GM18502 (cell line): ENCODE measurements around the gene GID4.

Experiments used
- ATAC-seq: cut with Tn5 transposase; IDR thresholded peaks from one replicate; pipeline ENCODE4 v1.9.1; 2021; ENCODE audit warnings: mild to moderate bottlenecking; ENCODE audit not compliant: unreplicated experiment, poor library complexity

GID4 gene

GRCh38 chr17:18015593-18015992 is 23.6 kb upstream of the GID4 start:
- no peak for ATAC-seq

- ATAC-seq, result no peak
These were observed 22.8 kb upstream of the GID4 start for GRCh38 chr17:18016426-18016825.

- ATAC-seq, result no peak
These were observed 21.2 kb upstream of the GID4 start for GRCh38 chr17:18017958-18018357.

DNA sequence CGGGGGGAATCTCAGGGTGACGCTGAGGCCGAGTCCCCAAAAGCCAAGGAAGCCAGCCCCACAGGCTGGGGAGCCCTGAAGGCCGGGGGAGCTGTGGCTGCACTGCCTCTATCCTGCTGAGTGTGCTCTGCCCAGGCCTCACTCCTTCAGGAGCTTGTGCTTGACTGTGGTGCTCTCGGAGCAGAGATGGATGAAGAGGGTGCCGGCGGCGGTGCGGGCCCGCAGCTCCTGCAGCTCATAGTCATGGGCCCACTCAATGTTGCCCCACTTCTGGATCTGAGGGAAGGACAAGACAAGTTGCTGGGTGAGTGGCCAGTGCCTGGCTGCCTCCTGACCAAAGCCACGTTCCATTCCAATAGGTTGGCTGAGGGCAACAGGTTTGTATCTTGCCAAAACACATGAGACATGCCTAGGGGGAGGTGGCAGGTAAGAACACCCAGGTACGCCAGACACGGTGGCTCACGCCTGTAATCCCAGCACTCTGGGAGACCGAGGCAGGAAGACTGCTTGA is 20.7 kb upstream of the GID4 start:
- ATAC-seq, result no peak

DNA sequence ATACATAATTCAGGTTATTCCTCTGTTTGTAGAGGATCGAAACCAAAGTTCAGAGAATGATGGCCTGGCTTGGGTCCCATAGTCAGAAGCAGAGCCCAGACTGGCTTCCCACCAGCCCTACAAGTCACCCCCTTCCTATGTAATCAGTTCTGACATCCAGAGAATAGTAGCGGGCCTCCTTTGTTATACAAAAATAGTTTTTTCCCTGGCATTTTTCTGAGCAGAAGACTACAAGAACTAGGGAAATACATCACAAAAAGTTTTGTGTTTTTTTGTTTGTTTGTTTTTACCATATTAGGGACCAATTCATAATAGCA is 19.4 kb upstream of the GID4 start:
- no peak for ATAC-seq

DNA sequence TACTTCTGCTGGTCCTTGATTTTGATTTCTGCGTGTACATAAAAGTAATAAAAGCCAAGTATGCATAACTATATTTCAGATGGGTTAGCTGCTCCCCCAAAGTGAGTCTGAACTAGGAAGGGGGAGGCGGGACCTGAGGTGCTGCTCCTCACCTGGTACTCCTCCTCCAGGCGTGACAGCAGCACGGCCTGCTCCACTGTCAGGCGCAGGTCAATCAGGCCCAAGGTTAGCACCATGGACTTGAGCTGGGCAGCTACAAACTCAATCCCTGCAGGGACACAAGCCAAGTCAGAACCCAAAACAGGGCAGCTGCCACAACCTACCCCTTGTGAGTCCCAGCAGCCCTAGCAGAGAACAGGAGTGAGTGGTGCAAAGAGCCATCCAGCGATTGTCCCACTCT is 18.2 kb upstream of the GID4 start:
- no peak for ATAC-seq

- ATAC-seq, result no peak
These were observed 17.8 kb upstream of the GID4 start for GRCh38 chr17:18021372-18021771.

DNA sequence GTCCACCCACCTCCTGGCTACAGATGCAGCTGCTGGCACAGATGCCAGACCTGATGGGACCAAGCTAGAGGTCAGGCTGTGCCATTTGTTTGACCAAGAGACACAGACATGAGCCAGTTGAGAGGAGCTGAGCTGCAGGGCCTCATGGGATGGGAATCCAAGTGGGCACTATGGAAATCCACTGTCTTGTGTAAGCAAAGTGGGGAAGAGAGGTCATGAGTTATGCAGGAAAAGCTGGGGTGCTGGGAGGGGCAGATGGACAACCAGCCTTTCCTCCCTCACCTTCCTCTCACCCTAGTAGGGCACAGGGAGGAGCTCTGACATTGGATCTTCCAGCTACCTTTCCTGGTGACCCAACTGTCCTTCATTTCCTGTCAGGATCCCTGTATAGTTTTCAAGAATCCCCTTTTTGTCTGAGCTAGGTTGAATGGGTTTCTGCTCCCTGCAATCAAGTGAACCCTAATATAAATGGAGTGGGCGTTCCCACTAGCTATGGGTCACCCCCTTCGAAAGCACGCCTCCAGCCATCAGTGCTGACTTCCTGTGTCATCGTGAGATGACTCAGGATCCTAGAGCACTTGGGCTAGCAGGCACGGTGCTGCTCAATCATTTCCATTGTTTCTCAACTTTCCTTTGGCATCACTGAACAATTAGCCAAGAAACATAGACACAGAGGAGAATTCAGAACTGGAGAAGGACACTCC is 13.8 kb upstream of the GID4 start:
- peak; percentile 65 for ATAC-seq

- peak; percentile 25 for ATAC-seq
These were observed 13.0 kb upstream of the GID4 start for GRCh38 chr17:18025945-18026776.

- ATAC-seq, result no peak
These were observed 11.9 kb upstream of the GID4 start for GRCh38 chr17:18027280-18027679.

- ATAC-seq, result no peak
These were observed 10.9 kb upstream of the GID4 start for GRCh38 chr17:18028114-18028951.

GRCh38 chr17:18028952-18029540 is 10.2 kb upstream of the GID4 start:
- no peak for ATAC-seq

DNA sequence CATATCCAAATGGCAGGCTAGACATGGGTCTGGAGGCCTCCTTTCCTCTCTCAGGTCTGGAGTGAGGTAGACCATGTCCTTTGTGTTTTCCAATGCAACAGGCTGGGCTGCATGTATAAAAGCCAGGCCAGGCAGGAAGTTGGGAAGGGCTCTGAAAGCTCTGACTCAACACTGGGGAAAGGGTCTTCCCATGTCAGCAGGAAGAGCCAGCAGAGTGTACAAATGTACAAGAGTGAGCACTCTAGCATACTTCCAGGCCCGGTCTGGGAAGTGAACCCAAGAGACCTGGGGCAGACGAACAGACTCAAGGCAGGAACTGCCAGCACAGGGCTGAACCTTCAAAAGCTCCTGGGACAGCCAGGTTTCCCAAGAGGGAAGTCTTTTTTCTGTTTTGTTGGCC is 7.3 kb upstream of the GID4 start:
- ATAC-seq, result no peak

GRCh38 chr17:18033442-18034099 is 5.6 kb upstream of the GID4 start:
- ATAC-seq, result peak; percentile 77

DNA sequence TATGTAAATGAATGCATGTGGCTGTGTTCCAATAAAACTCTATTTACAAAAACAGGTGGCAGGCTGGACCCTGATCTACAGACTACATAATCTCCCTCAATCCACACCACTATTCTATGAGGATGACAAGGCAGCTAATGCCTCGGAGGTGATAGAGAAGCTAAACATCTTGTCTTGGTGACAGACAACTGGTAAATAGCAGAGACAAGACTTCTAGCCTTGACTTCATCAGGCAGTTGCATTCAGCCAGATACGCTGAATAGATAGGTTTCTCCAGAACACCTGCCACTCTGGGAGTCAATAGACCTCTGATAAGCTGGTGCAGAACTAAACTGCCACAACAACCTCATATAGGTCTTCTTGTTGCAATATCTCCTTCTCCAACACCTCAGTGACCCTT is 3.5 kb upstream of the GID4 start:
- no peak for ATAC-seq

- ATAC-seq, result no peak
These were observed 1.7 kb upstream of the GID4 start for GRCh38 chr17:18037486-18037885.

GRCh38 chr17:18038149-18038850 is 908 bp upstream of the GID4 start:
- peak; percentile 6 for ATAC-seq

DNA sequence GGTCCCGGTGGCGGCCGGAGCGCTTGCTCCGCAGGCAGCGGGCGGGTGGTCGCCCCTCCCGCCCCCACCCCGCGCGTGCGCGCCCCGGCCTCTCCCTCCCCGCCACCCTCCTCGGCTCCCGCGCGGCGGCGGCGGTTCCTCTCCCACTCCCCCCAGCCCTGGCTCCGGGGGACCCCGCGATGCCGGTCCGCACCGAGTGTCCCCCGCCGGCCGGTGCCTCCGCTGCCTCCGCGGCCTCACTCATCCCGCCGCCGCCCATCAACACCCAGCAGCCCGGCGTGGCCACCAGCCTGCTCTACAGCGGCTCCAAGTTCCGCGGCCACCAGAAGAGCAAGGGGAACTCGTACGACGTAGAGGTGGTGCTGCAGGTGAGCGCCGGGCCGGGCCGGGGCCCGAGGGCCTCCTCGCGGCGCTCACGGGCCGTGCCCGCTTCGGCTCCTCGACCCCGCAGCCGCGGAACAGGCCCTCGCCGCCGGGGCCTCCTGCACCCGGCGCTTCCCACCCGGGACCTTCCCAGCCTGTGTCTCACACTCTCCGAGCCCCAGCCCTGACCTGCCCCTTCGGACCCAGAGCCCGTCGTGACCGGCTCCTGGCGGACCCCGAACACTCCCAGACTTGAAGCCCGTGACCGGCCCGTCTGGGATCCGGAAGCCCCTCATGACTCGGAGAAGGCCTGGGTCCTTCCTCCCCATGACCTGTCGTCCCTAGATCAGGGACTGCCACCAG is 490 bp downstream of the GID4 start:
- ATAC-seq, result peak; percentile 2
